Vagina (tissue), 2 donors: ENCODE measurements around the gene TAX1BP1.

ENCODE experiments used
- POLR2A ChIP-seq, 2 donors: fragments of 450-650 bp; IDR thresholded peaks; one replicate each; pipeline ENCODE4 v1.6.1; 2017; ENCODE audit warnings: antibody characterized with exemption in 2 of 2, mild to moderate bottlenecking in 2 of 2, moderate library complexity in 2 of 2
- TF ChIP-seq, protein P1 (sequence below), 3 experiments: fragments of 450-650 bp in 2 of 3; fragments of 200-600 bp in 1 of 3; sonication (generic) in 1 of 3; IDR thresholded peaks; one replicate each; pipeline ENCODE4 v1.5.1; 2017 to 2019; ENCODE audit warnings: antibody characterized with exemption in 3 of 3, mild to moderate bottlenecking in 2 of 3, moderate library complexity in 2 of 3

DNA sequence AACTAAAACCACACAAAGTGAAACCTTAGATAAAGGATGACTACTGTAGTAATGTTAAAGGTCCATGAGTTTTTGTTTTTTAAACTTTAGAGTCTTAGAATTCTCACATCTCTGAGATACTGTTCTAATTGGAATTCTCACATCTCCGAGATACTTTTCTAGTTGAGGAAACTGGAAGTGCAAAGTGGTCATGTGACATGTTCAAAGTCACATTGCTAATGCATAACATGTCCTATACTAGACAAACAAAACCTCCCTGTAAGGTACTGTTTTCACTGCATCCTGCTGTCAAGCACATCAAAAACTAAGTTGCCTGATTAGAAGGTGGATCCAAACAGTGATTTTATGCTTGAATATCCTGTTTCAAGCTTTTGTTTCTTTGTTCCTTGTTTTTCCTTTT, 13.9 kb downstream of the TAX1BP1 start:
- TF ChIP-seq, protein P1, sequence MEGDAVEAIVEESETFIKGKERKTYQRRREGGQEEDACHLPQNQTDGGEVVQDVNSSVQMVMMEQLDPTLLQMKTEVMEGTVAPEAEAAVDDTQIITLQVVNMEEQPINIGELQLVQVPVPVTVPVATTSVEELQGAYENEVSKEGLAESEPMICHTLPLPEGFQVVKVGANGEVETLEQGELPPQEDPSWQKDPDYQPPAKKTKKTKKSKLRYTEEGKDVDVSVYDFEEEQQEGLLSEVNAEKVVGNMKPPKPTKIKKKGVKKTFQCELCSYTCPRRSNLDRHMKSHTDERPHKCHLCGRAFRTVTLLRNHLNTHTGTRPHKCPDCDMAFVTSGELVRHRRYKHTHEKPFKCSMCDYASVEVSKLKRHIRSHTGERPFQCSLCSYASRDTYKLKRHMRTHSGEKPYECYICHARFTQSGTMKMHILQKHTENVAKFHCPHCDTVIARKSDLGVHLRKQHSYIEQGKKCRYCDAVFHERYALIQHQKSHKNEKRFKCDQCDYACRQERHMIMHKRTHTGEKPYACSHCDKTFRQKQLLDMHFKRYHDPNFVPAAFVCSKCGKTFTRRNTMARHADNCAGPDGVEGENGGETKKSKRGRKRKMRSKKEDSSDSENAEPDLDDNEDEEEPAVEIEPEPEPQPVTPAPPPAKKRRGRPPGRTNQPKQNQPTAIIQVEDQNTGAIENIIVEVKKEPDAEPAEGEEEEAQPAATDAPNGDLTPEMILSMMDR (IDR thresholded peaks at IDR 0.05) = no peak
- TF ChIP-seq POLR2A (IDR thresholded peaks at IDR 0.05) = no peak
